ENCODE data around the gene DNAH2. TPM values are rescaled to one million over a fixed set of nuclear protein-coding genes. Genes with fewer than 3 reads are reported as not detected.

Gene DNAH2
- total and polyA plus RNA-seq, 9 of the 15 experiments (the other 6 are each of a cell fraction or from before 2014, with no cell fraction given), result 0.03 TPM; not detected in 8

DNA sequence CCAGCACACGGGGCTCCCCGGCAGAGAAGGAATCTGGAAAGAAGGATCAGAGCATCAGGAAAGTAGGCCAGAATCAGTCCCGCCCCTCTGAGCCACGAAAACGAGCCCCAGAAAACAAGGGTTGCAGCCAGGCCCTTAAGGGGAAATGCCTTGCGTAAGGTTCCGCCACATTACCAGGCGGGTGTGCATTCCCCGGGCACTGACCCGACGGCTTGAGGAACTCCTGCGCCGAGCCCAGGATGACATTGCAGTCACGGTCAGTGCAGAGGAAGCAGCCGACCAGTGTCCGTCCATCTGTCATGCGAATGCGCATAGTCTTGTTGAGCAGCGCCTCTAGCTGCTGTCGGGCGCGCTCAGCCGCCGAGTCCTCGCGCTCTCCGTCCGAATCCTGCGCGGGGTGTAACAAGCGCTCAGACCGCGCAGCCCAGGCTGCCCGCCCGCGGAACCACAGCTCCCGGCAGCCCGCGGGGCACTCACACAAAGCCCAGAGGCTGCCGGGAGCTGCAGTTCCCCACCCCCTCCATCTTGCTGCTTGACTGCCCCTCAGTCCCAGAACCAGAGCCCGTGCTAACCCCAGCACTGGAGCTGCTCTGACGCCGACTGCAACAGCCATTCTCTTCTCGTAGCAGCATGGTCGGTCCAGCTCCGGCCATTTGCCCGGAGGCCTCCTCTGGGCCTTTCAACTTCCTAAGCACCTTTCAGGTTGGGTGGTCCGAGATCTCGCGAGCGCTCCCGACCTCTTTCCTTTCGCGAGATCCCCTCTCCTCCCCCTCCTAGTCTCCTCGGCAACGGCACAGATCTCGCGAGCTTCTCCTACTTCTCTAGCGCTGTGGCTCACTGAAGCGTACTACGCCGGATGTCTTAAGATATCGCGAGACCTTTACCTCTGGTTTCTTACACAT, 139.5 kb downstream of the DNAH2 start, which contains the start of gene NAA38 (continued):
- TF ChIP-seq, protein P1, sequence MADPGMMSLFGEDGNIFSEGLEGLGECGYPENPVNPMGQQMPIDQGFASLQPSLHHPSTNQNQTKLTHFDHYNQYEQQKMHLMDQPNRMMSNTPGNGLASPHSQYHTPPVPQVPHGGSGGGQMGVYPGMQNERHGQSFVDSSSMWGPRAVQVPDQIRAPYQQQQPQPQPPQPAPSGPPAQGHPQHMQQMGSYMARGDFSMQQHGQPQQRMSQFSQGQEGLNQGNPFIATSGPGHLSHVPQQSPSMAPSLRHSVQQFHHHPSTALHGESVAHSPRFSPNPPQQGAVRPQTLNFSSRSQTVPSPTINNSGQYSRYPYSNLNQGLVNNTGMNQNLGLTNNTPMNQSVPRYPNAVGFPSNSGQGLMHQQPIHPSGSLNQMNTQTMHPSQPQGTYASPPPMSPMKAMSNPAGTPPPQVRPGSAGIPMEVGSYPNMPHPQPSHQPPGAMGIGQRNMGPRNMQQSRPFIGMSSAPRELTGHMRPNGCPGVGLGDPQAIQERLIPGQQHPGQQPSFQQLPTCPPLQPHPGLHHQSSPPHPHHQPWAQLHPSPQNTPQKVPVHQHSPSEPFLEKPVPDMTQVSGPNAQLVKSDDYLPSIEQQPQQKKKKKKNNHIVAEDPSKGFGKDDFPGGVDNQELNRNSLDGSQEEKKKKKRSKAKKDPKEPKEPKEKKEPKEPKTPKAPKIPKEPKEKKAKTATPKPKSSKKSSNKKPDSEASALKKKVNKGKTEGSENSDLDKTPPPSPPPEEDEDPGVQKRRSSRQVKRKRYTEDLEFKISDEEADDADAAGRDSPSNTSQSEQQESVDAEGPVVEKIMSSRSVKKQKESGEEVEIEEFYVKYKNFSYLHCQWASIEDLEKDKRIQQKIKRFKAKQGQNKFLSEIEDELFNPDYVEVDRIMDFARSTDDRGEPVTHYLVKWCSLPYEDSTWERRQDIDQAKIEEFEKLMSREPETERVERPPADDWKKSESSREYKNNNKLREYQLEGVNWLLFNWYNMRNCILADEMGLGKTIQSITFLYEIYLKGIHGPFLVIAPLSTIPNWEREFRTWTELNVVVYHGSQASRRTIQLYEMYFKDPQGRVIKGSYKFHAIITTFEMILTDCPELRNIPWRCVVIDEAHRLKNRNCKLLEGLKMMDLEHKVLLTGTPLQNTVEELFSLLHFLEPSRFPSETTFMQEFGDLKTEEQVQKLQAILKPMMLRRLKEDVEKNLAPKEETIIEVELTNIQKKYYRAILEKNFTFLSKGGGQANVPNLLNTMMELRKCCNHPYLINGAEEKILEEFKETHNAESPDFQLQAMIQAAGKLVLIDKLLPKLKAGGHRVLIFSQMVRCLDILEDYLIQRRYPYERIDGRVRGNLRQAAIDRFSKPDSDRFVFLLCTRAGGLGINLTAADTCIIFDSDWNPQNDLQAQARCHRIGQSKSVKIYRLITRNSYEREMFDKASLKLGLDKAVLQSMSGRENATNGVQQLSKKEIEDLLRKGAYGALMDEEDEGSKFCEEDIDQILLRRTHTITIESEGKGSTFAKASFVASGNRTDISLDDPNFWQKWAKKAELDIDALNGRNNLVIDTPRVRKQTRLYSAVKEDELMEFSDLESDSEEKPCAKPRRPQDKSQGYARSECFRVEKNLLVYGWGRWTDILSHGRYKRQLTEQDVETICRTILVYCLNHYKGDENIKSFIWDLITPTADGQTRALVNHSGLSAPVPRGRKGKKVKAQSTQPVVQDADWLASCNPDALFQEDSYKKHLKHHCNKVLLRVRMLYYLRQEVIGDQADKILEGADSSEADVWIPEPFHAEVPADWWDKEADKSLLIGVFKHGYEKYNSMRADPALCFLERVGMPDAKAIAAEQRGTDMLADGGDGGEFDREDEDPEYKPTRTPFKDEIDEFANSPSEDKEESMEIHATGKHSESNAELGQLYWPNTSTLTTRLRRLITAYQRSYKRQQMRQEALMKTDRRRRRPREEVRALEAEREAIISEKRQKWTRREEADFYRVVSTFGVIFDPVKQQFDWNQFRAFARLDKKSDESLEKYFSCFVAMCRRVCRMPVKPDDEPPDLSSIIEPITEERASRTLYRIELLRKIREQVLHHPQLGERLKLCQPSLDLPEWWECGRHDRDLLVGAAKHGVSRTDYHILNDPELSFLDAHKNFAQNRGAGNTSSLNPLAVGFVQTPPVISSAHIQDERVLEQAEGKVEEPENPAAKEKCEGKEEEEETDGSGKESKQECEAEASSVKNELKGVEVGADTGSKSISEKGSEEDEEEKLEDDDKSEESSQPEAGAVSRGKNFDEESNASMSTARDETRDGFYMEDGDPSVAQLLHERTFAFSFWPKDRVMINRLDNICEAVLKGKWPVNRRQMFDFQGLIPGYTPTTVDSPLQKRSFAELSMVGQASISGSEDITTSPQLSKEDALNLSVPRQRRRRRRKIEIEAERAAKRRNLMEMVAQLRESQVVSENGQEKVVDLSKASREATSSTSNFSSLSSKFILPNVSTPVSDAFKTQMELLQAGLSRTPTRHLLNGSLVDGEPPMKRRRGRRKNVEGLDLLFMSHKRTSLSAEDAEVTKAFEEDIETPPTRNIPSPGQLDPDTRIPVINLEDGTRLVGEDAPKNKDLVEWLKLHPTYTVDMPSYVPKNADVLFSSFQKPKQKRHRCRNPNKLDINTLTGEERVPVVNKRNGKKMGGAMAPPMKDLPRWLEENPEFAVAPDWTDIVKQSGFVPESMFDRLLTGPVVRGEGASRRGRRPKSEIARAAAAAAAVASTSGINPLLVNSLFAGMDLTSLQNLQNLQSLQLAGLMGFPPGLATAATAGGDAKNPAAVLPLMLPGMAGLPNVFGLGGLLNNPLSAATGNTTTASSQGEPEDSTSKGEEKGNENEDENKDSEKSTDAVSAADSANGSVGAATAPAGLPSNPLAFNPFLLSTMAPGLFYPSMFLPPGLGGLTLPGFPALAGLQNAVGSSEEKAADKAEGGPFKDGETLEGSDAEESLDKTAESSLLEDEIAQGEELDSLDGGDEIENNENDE (IDR thresholded peaks at IDR 0.05; ENCODE audit: low read depth, low read length), result no peak
- no peak for TF ChIP-seq SETDB1 (IDR thresholded peaks at IDR 0.05; ENCODE audit: low read length)
- TF ChIP-seq, protein P2, sequence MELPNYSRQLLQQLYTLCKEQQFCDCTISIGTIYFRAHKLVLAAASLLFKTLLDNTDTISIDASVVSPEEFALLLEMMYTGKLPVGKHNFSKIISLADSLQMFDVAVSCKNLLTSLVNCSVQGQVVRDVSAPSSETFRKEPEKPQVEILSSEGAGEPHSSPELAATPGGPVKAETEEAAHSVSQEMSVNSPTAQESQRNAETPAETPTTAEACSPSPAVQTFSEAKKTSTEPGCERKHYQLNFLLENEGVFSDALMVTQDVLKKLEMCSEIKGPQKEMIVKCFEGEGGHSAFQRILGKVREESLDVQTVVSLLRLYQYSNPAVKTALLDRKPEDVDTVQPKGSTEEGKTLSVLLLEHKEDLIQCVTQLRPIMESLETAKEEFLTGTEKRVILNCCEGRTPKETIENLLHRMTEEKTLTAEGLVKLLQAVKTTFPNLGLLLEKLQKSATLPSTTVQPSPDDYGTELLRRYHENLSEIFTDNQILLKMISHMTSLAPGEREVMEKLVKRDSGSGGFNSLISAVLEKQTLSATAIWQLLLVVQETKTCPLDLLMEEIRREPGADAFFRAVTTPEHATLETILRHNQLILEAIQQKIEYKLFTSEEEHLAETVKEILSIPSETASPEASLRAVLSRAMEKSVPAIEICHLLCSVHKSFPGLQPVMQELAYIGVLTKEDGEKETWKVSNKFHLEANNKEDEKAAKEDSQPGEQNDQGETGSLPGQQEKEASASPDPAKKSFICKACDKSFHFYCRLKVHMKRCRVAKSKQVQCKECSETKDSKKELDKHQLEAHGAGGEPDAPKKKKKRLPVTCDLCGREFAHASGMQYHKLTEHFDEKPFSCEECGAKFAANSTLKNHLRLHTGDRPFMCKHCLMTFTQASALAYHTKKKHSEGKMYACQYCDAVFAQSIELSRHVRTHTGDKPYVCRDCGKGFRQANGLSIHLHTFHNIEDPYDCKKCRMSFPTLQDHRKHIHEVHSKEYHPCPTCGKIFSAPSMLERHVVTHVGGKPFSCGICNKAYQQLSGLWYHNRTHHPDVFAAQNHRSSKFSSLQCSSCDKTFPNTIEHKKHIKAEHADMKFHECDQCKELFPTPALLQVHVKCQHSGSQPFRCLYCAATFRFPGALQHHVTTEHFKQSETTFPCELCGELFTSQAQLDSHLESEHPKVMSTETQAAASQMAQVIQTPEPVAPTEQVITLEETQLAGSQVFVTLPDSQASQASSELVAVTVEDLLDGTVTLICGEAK (IDR thresholded peaks at IDR 0.05), result 0 out of 2 replicates have a peak, but pooled peaks have one; percentile 6
- TF ChIP-seq, protein P2 (CRISPR knock-in tag; IDR thresholded peaks at IDR 0.05), result no peak
- no peak for TF ChIP-seq NR2F6 (CRISPR knock-in tag; IDR thresholded peaks at IDR 0.05)

All from K562 (cell line).